ENCODE measurements around the gene STBD1.
"Not testable (repeated sequence)": the region's sequence is repeated elsewhere in the genome, so short reads cannot be mapped to it uniquely, and the experiment has no call there.

The STBD1 gene

DNA sequence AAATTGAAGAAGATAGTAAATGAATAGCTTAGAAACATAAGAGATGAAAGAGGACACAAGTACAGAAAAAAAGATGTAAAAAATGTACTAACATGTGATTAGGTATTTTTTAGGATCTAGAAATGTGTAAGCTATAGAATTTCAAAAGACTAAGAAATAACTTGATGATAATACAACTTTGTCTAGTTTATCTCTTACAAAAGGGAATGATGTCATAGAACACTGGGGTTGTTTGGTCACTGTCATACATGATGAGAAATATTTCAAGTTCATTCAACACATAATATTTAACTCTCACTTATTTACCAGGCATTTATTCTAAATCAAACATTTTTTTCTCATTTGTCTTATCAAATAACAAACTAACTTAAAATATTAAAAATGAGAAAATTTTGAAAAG lies 18.5 kb downstream of the STBD1 start:
- DNase-seq (ENCODE audit: low spot score): no peak

DNA sequence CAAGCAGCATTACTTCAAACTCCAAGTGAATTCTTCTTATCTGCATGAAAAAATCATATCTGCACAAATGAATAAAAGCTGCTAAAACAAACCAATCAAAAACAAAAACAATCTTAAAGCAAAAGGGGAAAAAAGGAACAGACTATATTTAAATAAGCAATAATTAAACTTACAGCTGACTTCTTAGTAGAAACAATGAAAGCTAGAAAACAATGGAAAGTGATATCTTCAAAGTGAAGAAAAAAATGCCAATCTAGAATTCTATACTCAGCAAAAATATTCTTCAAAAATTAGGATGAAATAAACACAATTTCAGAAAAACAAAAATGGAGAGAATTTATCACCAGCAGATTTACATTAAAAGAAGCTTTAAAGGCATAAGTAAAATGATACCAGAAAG lies 20.0 kb downstream of the STBD1 start:
- no peak for DNase-seq (ENCODE audit: low spot score)

DNA sequence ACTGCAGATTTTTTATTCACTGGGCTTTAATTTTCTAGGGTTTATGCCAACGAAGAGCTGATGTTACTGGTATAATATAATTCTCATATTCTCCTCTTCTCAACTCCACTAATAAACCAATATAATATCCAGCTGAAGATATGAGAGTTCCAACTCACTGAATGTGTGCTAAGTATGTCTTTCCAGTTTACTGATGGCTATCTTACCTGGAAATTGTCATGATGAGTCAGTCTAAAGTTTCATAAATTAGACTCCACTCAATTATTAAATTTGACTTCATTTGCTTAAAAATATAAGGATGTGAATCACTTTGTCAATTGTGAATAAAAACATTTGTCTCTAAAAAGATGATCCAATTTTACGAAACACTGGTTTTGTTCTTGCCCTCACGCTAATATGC lies 28.4 kb downstream of the STBD1 start:
- DNase-seq (ENCODE audit: low spot score): no peak

- no peak for DNase-seq (ENCODE audit: low spot score)
These were observed 32.8 kb downstream of the STBD1 start for GRCh38 chr4:76339364-76339763.

DNA sequence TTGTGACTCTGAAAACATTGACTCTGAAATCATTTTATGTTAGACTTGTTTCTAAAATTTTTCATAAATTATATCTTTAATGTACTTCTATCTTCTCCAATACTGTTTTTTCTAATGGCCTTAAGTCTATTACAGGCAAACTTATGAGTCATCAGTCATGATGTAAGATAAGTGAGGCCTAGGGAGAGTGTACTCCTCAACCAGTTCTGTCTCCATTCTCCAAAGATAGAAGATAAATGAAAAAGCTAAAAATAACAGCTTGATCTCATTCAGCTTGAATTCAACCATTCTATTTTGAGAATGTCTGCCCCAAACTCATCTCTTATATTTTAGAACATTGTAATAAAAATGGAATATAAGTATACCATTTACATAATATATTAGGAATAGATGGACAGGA lies 34.5 kb downstream of the STBD1 start:
- peak; percentile 53 for DNase-seq (ENCODE audit: low spot score)

GRCh38 chr4:76342191-76342590 lies 35.7 kb downstream of the STBD1 start:
- no peak for DNase-seq (ENCODE audit: low spot score)

DNA sequence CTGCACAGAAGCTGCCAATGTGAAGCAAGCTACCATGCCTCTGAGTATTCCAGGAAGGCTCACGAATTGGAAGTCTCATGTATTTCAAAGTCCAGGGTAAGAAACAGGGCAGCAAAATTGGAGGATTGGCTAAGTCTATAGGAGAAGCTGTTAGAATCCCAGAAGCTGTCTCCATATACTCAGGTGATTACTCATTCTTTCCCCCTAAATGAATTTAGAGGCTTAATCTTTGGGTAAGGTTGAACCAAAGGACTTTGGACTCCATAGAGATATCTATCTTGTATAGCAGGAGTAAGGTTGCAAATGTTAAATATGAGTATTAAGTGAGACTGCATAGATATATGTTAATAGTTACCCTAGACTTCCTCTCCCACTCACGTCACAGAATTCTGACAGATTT lies 36.3 kb downstream of the STBD1 start:
- DNase-seq (ENCODE audit: low spot score): no peak

DNA sequence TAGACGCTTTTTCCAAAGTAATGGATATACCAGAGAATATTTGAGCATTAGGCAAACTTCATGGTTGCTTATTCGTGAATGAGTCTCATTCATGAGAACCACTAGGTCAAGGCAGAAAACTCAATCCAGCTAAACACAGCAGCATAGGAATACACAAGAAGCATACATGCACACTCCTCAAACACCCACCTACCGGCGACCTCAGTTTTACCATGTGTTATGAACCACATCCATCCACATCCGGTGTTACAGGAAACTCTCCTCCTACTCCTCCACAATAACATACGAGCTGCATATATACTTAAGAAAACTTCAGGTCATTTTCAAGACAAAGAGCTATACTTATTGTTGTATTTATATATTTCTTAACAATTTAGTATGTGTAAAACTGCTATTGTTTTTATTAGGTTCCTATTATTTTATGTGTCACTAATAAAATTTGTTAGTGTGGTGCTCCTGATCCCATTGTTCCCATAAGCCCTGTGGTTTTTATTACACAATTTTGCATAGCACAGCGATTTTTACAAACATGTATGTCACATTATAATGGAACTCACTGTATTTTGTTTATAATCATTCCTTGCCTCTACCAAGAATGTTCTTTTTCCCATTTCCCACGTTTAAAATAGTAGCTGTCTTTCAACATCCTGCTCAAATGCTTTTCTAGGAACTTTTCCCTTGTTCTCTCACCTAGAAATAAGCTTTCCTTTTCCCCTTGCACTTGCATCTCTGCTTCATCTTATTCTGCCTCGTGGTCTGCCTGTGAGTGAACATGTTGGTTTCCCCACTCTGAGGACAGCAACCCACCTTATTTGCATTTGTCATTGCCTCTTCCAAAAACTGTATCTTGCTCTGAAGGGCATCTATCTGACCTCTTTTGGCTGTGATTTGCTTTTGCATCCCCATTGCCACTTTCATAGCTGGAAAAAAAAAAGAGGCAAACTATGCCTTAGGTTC lies 48.3 kb downstream of the STBD1 start:
- no peak for DNase-seq (ENCODE audit: low spot score)

DNA sequence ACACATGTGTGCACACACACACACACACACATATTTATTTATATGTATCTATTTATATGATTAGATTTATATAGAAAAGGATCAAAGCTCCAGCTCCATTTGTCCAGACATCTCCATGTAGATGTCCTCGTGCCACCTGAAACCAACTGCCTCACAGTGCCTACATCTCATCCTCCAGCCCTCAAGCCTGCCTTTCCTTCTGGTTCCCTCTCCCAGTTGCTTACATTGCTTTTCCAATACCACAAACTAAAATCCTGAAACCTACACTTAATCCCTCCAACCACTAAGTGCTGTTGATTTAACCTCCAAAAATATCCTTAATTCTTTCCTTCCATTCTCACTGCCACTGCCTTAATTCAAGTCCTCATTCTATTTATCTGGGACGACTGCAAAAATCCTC lies 51.4 kb downstream of the STBD1 start:
- no peak for DNase-seq (ENCODE audit: low spot score)

DNA sequence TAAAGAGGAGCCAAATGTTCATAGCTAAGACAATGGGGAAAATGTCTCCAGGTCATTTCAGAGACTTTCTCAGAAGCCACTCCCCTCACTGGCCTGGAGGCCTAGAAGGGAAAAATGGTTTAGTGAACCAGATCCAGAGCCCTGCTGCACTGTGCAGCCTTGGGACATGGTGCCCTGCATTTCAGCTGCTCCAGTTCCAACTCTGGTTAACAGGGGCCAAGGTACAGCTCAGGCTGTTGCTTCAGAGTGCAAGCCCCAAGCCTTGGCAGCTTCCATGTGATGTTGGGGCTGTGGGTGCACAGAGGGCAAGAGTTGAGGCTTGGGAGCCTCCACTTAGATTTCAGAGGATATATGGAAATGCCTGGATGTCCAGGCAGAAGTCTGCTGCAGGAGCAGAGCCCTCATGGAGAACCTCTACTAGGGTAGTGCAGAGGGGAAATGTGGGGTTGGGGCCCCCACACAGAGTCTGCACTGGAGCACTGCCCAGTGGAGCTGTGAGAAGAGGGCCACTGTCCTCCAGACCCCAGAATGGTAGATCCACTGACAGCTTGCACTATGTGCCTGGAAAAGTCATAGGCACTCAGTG lies 53.4 kb downstream of the STBD1 start:
- DNase-seq (ENCODE audit: low spot score): not testable (repeated sequence)
